PFSK-1 (cell line): Measurements from ENCODE around the gene PDIA2.

Experiments
- FOXP2 ChIP-seq: optimal IDR thresholded peaks from 2 replicates; pipeline ENCODE3; 2011; ENCODE audit warnings: borderline replicate concordance, control low read depth, inconsistent platforms; ENCODE audit not compliant: insufficient read depth; ENCODE audit errors: extremely low read length, extremely low read depth
- POLR2AphosphoS5 ChIP-seq: IDR thresholded peaks from 2 replicates; pipeline ENCODE4 v1.6.1; 2012; ENCODE audit warnings: low read depth, mild to moderate bottlenecking, control low read depth, low read length, moderate library complexity
- SIN3A ChIP-seq: IDR thresholded peaks from 2 replicates; pipeline ENCODE4 v1.6.1; 2012; ENCODE audit warnings: mild to moderate bottlenecking, low read length, moderate library complexity, borderline replicate concordance; ENCODE audit not compliant: insufficient read depth
- TAF1 ChIP-seq: IDR thresholded peaks from 2 replicates; pipeline ENCODE4 v1.6.1; 2012; ENCODE audit warnings: low read length, control low read depth, borderline replicate concordance; ENCODE audit not compliant: insufficient read depth
- TF ChIP-seq, protein P1 (sequence below), 2 experiments: IDR thresholded peaks; 2 replicates each; pipeline versions ENCODE4 v1.6.1 to v1.8.0; 2011 to 2012; ENCODE audit warnings: low read depth in 2 of 2, low read length in 2 of 2, control low read depth in 1 of 2, inconsistent platforms in 1 of 2, mild to moderate bottlenecking in 1 of 2, moderate library complexity in 1 of 2; ENCODE audit not compliant: insufficient read depth in 1 of 2

The PDIA2 gene

DNA sequence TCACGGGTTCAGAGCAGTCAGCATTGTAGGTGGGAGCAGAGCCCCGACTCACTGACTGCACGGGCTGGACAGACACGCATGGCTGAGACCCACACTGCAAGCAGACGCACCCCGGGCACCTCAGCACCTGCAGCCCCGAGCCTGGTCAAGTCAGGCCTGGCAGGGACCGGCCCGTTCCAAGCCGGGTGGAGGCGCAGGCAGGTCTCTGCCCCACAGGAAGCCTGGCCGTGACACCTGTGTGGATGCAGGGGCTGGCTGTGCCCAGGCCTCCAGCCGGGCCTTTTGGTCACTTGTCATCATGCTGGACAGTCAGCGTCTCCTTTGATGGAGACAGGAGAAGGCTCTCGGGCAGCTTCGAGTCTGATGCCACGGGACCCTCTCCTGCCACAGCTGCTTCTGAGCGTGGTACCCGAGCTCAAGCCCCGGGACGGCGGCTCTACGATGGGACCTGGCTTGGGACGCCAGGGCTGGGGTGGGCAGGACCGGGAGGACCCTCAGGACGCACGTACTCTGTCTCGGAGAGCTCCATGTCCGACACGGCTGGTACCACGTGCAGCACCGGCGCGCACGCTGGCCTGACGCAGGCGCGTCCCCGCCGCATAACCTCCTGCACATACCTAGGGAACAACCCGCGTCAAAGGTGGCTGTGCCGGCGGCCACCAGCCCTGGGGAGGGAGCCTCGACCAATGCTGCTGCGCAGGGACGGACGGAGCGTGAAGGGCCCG lies 7.9 kb downstream of the PDIA2 start:
- no peak for TF ChIP-seq TAF1
- TF ChIP-seq FOXP2: no peak
- TF ChIP-seq, protein P1, sequence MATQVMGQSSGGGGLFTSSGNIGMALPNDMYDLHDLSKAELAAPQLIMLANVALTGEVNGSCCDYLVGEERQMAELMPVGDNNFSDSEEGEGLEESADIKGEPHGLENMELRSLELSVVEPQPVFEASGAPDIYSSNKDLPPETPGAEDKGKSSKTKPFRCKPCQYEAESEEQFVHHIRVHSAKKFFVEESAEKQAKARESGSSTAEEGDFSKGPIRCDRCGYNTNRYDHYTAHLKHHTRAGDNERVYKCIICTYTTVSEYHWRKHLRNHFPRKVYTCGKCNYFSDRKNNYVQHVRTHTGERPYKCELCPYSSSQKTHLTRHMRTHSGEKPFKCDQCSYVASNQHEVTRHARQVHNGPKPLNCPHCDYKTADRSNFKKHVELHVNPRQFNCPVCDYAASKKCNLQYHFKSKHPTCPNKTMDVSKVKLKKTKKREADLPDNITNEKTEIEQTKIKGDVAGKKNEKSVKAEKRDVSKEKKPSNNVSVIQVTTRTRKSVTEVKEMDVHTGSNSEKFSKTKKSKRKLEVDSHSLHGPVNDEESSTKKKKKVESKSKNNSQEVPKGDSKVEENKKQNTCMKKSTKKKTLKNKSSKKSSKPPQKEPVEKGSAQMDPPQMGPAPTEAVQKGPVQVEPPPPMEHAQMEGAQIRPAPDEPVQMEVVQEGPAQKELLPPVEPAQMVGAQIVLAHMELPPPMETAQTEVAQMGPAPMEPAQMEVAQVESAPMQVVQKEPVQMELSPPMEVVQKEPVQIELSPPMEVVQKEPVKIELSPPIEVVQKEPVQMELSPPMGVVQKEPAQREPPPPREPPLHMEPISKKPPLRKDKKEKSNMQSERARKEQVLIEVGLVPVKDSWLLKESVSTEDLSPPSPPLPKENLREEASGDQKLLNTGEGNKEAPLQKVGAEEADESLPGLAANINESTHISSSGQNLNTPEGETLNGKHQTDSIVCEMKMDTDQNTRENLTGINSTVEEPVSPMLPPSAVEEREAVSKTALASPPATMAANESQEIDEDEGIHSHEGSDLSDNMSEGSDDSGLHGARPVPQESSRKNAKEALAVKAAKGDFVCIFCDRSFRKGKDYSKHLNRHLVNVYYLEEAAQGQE (IDR thresholded peaks at IDR 0.05; ENCODE audit: insufficient read depth in 1 of 2, low read depth in 2 of 2, low read length in 2 of 2): no peak
- no peak for TF ChIP-seq SIN3A
- no peak for TF ChIP-seq POLR2AphosphoS5

- TF ChIP-seq, protein P1 (IDR thresholded peaks at IDR 0.05; ENCODE audit: insufficient read depth in 1 of 2, low read depth in 2 of 2, low read length in 2 of 2): no peak
- TF ChIP-seq TAF1 (no peak), SIN3A (no peak), POLR2AphosphoS5 (no peak), FOXP2 (no peak)
Measured at GRCh38 chr16:291539-291938, 8.6 kb downstream of the PDIA2 start.

GRCh38 chr16:293043-293775 lies 10.2 kb downstream of the PDIA2 start:
- TF ChIP-seq SIN3A: no peak

- TF ChIP-seq TAF1: no peak
- TF ChIP-seq SIN3A: no peak
- no peak for TF ChIP-seq POLR2AphosphoS5
- no peak for TF ChIP-seq FOXP2
- TF ChIP-seq, protein P1 (IDR thresholded peaks at IDR 0.05; ENCODE audit: insufficient read depth in 1 of 2, low read depth in 2 of 2, low read length in 2 of 2): no peak
Measured at GRCh38 chr16:296276-296675, 13.3 kb downstream of the PDIA2 start.

DNA sequence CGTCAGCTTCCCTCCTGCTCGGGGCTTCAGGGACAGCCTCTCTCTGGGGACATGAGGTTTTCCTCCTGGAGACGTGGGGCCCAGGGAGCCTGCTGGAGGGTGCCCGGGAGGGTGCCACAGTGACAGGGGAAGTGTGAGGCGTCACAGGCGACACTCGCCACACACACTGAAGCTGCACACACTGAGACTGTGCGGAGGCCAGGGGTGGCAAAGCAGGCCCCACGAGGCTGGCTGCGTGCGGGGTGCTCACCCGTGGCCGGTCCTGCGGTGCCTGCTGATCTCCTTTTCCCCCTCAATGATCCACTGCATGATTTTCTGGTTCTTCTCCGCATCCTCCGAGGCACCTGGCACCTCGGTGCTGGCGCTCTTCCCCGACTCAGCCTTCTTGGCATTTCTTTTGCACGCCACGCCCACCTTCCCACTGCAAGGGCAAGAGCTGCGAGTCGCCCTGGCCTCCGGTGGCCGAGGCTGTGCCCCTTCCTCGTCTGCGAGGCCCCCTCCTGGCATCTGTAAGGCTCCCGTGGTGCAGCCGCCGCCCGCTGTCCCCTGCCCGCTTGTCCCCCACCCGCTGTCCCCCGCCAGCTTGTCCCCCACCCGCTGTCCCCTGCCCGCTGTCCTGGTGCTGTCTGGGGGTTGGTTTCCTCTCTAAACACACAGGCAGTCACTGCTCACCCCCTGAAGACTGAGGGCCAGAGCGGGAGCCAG lies 14.0 kb downstream of the PDIA2 start:
- TF ChIP-seq, protein P1 (IDR thresholded peaks at IDR 0.05; ENCODE audit: insufficient read depth in 1 of 2, low read depth in 2 of 2, low read length in 2 of 2): no peak
- TF ChIP-seq TAF1: no peak
- TF ChIP-seq SIN3A: no peak
- TF ChIP-seq FOXP2: no peak
- TF ChIP-seq POLR2AphosphoS5: no peak
